ENCODE measurements around the gene AXL.

- TF ChIP-seq POLR2AphosphoS5 (IDR thresholded peaks at IDR 0.05), result no peak
- TF ChIP-seq CTCF (IDR thresholded peaks at IDR 0.05), result no peak
- TF ChIP-seq POLR2A (IDR thresholded peaks at IDR 0.05), result no peak
These were observed 85.9 kb downstream of the AXL start for GRCh38 chr19:41304706-41305483.

All from prostate gland (tissue), 2 donors.